GM23338 (cell line): ENCODE results near the gene SRSF9. TPM values are rescaled to one million over a fixed set of nuclear protein-coding genes. Genes with fewer than 3 reads are reported as not detected.

Experiments
- ATAC-seq: fragments of 200-7000 bp; cut with Tn5 transposase; 3 replicates; pipeline ENCODE4 v1.9.1; 2020
- DNase-seq: peaks from one replicate; pipeline ENCODE4 v3.0.0-alpha.2; 2015; ENCODE audit warnings: low spot score
- H2AFZ ChIP-seq: fragments of 200-600 bp; sonication (generic); 2 replicates; pipeline ENCODE4 v1.8.0; 2016; ENCODE audit warnings: antibody characterized with exemption, mild to moderate bottlenecking, moderate library complexity
- H3F3A ChIP-seq: fragments of 200-600 bp; sonication (generic); replicated peaks from 2 replicates; pipeline ENCODE4 v1.8.0; 2017; ENCODE audit warnings: antibody characterized with exemption, mixed run types, low read depth
- H3K27ac ChIP-seq: fragments of 200-600 bp; sonication (generic); 2 replicates; pipeline ENCODE4 v1.6.1; 2016; ENCODE audit warnings: low read depth
- H3K27me3 ChIP-seq: fragments of 200-600 bp; sonication (generic); 2 replicates; pipeline ENCODE4 v1.8.0; 2016; ENCODE audit warnings: mild to moderate bottlenecking, mixed run types, moderate library complexity; ENCODE audit not compliant: insufficient read depth
- H3K36me3 ChIP-seq: fragments of 200-600 bp; sonication (generic); 2 replicates; pipeline ENCODE4 v1.8.0; 2016; ENCODE audit warnings: mild to moderate bottlenecking; ENCODE audit not compliant: insufficient read depth
- H3K4me1 ChIP-seq: fragments of 200-600 bp; sonication (generic); 2 replicates; pipeline ENCODE4 v1.8.0; 2016; ENCODE audit warnings: mild to moderate bottlenecking, moderate library complexity; ENCODE audit not compliant: insufficient read depth
- H3K4me2 ChIP-seq: fragments of 200-600 bp; sonication (generic); 2 replicates; pipeline ENCODE4 v1.7.1; 2017; ENCODE audit warnings: mixed run types
- H3K4me3 ChIP-seq: fragments of 200-600 bp; sonication (generic); 2 replicates; pipeline ENCODE4 v1.6.1; 2016; ENCODE audit warnings: mixed run types
- H3K79me2 ChIP-seq: fragments of 200-600 bp; sonication (generic); replicated peaks from 2 replicates; pipeline ENCODE4 v1.8.0; 2017; ENCODE audit warnings: mild to moderate bottlenecking; ENCODE audit not compliant: insufficient read depth
- H3K9me2 ChIP-seq: fragments of 200-600 bp; sonication (generic); 2 replicates; pipeline ENCODE4 v1.8.0; 2017; ENCODE audit not compliant: insufficient read depth
- H4K20me1 ChIP-seq: fragments of 200-600 bp; sonication (generic); replicated peaks from 2 replicates; pipeline ENCODE4 v1.8.0; 2017; ENCODE audit warnings: mild to moderate bottlenecking; ENCODE audit not compliant: insufficient read depth
- H3K27ac Mint-ChIP-seq: 2 replicates; pipeline ENCODE4 v1.8.0; 2020; ENCODE audit warnings: inconsistent platforms, mild to moderate bottlenecking, moderate library complexity, mixed read lengths
- H3K27me3 Mint-ChIP-seq: 3 replicates; pipeline ENCODE4 v1.8.0; 2022; ENCODE audit warnings: low read depth, mild to moderate bottlenecking, moderate library complexity, mixed read lengths, inconsistent platforms; ENCODE audit not compliant: insufficient read depth, poor library complexity
- H3K36me3 Mint-ChIP-seq: 3 replicates; pipeline ENCODE4 v1.8.0; 2021; ENCODE audit warnings: low read depth, mild to moderate bottlenecking, inconsistent platforms, moderate library complexity, mixed read lengths
- H3K4me1 Mint-ChIP-seq: 3 replicates; pipeline ENCODE4 v1.8.0; 2020; ENCODE audit warnings: mild to moderate bottlenecking, inconsistent platforms, mixed read lengths
- H3K4me3 Mint-ChIP-seq: 3 replicates; pipeline ENCODE4 v1.8.0; 2021; ENCODE audit warnings: moderate library complexity, mild to moderate bottlenecking, inconsistent platforms, mixed read lengths
- H3K9me3 Mint-ChIP-seq: 3 replicates; pipeline ENCODE4 v1.8.0; 2020; ENCODE audit warnings: moderate library complexity, mild to moderate bottlenecking, inconsistent platforms, mixed read lengths
- CREB1 ChIP-seq: fragments of 250-450 bp; sonication (Bioruptor Pico); IDR thresholded peaks from 2 replicates; pipeline ENCODE4 v1.5.0; 2020; ENCODE audit warnings: low read depth, mild to moderate bottlenecking, moderate library complexity
- EZH2phosphoT487 ChIP-seq: fragments of 200-600 bp; sonication (generic); IDR thresholded peaks from one replicate; pipeline ENCODE4 v1.8.1; 2018; ENCODE audit warnings: antibody characterized with exemption; ENCODE audit not compliant: unreplicated experiment
- JUNB ChIP-seq: IDR thresholded peaks from one replicate; pipeline ENCODE4 v1.6.1; 2016; ENCODE audit warnings: antibody characterized with exemption; ENCODE audit not compliant: unreplicated experiment
- NANOG ChIP-seq: IDR thresholded peaks from 2 replicates; pipeline ENCODE4 v1.6.1; 2016; ENCODE audit warnings: antibody characterized with exemption, borderline replicate concordance
- POLR2AphosphoS5 ChIP-seq: IDR thresholded peaks from 2 replicates; pipeline ENCODE4 v1.6.1; 2016; ENCODE audit warnings: antibody characterized with exemption, low read depth
- STAT1 ChIP-seq: IDR thresholded peaks from one replicate; pipeline ENCODE4 v1.6.1; 2016; ENCODE audit warnings: antibody characterized with exemption; ENCODE audit not compliant: unreplicated experiment
- ZNF114 ChIP-seq: fragments of 250-450 bp; sonication (Bioruptor Pico); IDR thresholded peaks from 2 replicates; pipeline ENCODE4 v1.5.0; 2020; ENCODE audit warnings: mild to moderate bottlenecking, moderate library complexity
- polyA plus RNA-seq: library from polyadenylated mRNA; unstranded; fragments of >200 nt; fragmentation: Nextera tagmentation; extraction: Ambion mirVana; gene quantifications from 2 replicates; pipeline ENCODE4 v1.2.1, GENCODE V29; 2016
- total RNA-seq: library from RNA; depleted of rRNA; stranded (reverse); fragments of >200 nt; shearing (Covaris generic); gene quantifications from 2 replicates; pipeline ENCODE4 v1.2.3, GENCODE V29; 2014
- TF ChIP-seq, protein P1 (sequence below): IDR thresholded peaks from one replicate; pipeline ENCODE4 v1.6.1; 2018; ENCODE audit warnings: antibody characterized with exemption; ENCODE audit not compliant: unreplicated experiment
- TF ChIP-seq, protein P2 (sequence below): IDR thresholded peaks from 2 replicates; pipeline ENCODE4 v1.6.1; 2016; ENCODE audit warnings: antibody characterized with exemption
- TF ChIP-seq, protein P3 (sequence below), 2 experiments: fragments of 200-600 bp in 1 of 2; sonication (generic) in 1 of 2; conservative IDR thresholded peaks; 2 replicates each; pipeline versions ENCODE4 v1.5.1 to v1.6.1; 2016 to 2017; ENCODE audit warnings: antibody characterized with exemption in 2 of 2, low read depth in 2 of 2, mild to moderate bottlenecking in 2 of 2, moderate library complexity in 1 of 2

The SRSF9 gene
- total and polyA plus RNA-seq, 2 experiments from 2014 or later: 250 to 481 TPM

DNA sequence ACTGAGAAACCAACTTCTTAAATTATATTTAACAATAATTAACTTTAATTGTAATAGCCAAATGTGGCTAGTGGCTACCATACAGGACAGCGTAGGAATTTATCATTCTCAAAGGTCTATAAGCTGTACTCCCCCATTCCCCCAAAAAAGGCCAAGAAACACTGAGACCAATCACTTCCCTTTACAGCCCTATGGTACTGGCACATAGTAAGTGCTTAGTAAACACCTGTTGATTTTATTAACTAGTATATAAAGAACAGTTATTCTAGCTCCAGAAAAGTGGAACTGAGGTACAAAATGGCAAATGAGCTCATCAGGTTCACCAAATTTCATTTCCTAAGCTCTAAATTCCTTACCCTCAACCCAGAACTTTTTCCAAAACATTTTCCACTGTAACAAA lies 6.1 kb upstream of the SRSF9 start (continued):
- TF ChIP-seq, protein P1, sequence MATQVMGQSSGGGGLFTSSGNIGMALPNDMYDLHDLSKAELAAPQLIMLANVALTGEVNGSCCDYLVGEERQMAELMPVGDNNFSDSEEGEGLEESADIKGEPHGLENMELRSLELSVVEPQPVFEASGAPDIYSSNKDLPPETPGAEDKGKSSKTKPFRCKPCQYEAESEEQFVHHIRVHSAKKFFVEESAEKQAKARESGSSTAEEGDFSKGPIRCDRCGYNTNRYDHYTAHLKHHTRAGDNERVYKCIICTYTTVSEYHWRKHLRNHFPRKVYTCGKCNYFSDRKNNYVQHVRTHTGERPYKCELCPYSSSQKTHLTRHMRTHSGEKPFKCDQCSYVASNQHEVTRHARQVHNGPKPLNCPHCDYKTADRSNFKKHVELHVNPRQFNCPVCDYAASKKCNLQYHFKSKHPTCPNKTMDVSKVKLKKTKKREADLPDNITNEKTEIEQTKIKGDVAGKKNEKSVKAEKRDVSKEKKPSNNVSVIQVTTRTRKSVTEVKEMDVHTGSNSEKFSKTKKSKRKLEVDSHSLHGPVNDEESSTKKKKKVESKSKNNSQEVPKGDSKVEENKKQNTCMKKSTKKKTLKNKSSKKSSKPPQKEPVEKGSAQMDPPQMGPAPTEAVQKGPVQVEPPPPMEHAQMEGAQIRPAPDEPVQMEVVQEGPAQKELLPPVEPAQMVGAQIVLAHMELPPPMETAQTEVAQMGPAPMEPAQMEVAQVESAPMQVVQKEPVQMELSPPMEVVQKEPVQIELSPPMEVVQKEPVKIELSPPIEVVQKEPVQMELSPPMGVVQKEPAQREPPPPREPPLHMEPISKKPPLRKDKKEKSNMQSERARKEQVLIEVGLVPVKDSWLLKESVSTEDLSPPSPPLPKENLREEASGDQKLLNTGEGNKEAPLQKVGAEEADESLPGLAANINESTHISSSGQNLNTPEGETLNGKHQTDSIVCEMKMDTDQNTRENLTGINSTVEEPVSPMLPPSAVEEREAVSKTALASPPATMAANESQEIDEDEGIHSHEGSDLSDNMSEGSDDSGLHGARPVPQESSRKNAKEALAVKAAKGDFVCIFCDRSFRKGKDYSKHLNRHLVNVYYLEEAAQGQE: no peak
- TF ChIP-seq POLR2AphosphoS5: no peak

DNA sequence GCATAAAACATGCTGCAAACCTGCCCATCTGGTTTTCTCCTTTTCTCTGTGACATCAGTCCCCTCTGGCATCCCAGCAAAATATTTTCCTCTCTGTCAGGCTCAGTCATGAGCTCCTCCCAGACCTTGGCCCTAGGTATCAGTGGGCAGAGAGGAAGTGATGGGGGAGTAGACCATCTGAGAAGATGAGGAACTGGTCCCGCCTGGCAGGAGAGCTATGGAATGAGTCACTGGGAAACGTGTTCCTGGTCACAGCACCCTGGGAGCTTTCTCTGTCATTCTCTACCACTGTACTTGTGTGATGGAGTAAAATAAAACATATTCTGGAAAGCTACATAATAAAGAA lies 5.0 kb upstream of the SRSF9 start:
- no peaks in the 10 kb centered on the region for H3K9me2 ChIP-seq
- H3K27ac Mint-ChIP-seq: 0 out of 2 replicates have a peak overlapping the region, but pooled peaks have one; percentile 1
- H3K4me3 ChIP-seq: no peak overlapping the region
- no peak overlapping the region for H3K4me2 ChIP-seq
- 0 out of 2 replicates have a peak, but pooled peaks cover 3% of the 10 kb centered on the region for H3K4me1 ChIP-seq
- no peaks in the 10 kb centered on the region for H3K36me3 ChIP-seq
- H3K27ac ChIP-seq: peak overlapping the region; percentile 33
- ATAC-seq (no peak), DNase-seq (peak; percentile 42)
- 0 out of 2 replicates have a peak, but pooled peaks cover 4% of the 10 kb centered on the region for H4K20me1 ChIP-seq
- H3F3A ChIP-seq: 0 out of 2 replicates have a peak, but pooled peaks cover 5% of the 10 kb centered on the region
- H3K9me3 Mint-ChIP-seq: no peaks in the 10 kb centered on the region
- no peak overlapping the region for H2AFZ ChIP-seq
- no peaks in the 10 kb centered on the region for H3K36me3 Mint-ChIP-seq
- peaks cover 6% of the 10 kb centered on the region for H3K27me3 Mint-ChIP-seq
- TF ChIP-seq CREB1 (CRISPR knock-in tag) (no peak), ZNF114 (no peak), STAT1 (no peak), EZH2phosphoT487 (no peak), JUNB (no peak), NANOG (no peak), POLR2AphosphoS5 (no peak)
- TF ChIP-seq, protein P2, sequence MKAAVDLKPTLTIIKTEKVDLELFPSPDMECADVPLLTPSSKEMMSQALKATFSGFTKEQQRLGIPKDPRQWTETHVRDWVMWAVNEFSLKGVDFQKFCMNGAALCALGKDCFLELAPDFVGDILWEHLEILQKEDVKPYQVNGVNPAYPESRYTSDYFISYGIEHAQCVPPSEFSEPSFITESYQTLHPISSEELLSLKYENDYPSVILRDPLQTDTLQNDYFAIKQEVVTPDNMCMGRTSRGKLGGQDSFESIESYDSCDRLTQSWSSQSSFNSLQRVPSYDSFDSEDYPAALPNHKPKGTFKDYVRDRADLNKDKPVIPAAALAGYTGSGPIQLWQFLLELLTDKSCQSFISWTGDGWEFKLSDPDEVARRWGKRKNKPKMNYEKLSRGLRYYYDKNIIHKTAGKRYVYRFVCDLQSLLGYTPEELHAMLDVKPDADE: no peak
- TF ChIP-seq, protein P3, sequence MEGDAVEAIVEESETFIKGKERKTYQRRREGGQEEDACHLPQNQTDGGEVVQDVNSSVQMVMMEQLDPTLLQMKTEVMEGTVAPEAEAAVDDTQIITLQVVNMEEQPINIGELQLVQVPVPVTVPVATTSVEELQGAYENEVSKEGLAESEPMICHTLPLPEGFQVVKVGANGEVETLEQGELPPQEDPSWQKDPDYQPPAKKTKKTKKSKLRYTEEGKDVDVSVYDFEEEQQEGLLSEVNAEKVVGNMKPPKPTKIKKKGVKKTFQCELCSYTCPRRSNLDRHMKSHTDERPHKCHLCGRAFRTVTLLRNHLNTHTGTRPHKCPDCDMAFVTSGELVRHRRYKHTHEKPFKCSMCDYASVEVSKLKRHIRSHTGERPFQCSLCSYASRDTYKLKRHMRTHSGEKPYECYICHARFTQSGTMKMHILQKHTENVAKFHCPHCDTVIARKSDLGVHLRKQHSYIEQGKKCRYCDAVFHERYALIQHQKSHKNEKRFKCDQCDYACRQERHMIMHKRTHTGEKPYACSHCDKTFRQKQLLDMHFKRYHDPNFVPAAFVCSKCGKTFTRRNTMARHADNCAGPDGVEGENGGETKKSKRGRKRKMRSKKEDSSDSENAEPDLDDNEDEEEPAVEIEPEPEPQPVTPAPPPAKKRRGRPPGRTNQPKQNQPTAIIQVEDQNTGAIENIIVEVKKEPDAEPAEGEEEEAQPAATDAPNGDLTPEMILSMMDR (conservative IDR thresholded peaks at IDR 0.05; ENCODE audit: low read depth in 2 of 2): no peak
- no peaks in the 10 kb centered on the region; the same call in 1 of the 2 replicates for H3K79me2 ChIP-seq
- no peaks in the 10 kb centered on the region for H3K27me3 ChIP-seq
- H3K4me3 Mint-ChIP-seq: no peak overlapping the region
- H3K4me1 Mint-ChIP-seq: peaks cover 18% of the 10 kb centered on the region
